ENCODE results near the gene ACSF2. TPM values are rescaled to one million over a fixed set of nuclear protein-coding genes. Genes with fewer than 3 reads are reported as not detected.

Gene ACSF2
- total and polyA plus RNA-seq, 2 of the 13 experiments (the other 11 are each of a cell fraction or from before 2014, with no cell fraction given), result 87.3 to 109 TPM

GRCh38 chr17:50468304-50469207 lies 42.5 kb downstream of the ACSF2 start, which contains the start of gene CHAD:
CHAD (minus strand) TSS chr17:50468880; CDS start chr17:50468813, 67 bp downstream.
- 97% methylated on average over 70 of the region's 71 CpGs for WGBS (ENCODE audit: low lambda C conversion rate)
- H2AFZ ChIP-seq (ENCODE audit: low read length), result no peak within 1 kb of the TSS
- POLR2A ChIA-PET, result interaction anchor here (1.3 kb wide), 1 partner anchor 10 kb away, joined by 6 read pairs; no protein-coding TSS in a partner anchor
- CTCF ChIA-PET (ENCODE audit: low intra/inter-chr PET ratio, low total read pairs), result no interaction called here
- TF ChIP-seq ZNF773 (CRISPR knock-in tag; IDR thresholded peaks at IDR 0.05; ENCODE audit: borderline replicate concordance), result no peak
- TF ChIP-seq AGO2 (optimal IDR thresholded peaks at IDR 0.05; ENCODE audit: low read depth, low read length), result peak; percentile 64
- TF ChIP-seq ZFP91 (CRISPR knock-in tag; IDR thresholded peaks at IDR 0.05; ENCODE audit: borderline replicate concordance), result 0 out of 2 replicates have a peak, but pooled peaks have one; percentile 39
- DNase-seq (ENCODE audit: low spot score), result no peak
- H3K9me3 ChIP-seq (ENCODE audit: low read length), result no peaks in the 10 kb centered on the region
- BruUV-seq (replicated peaks), result no TSS peak
- no peak for FAIRE-seq
- H3K4me1 ChIP-seq (ENCODE audit: insufficient read depth, low read length), result no peaks in the 10 kb centered on the region
- no peak within 1 kb of the TSS for H3K27ac ChIP-seq (ENCODE audit: extremely low read length, insufficient read depth, low read length)
- no peak within 1 kb of the TSS for H3K9ac ChIP-seq (ENCODE audit: insufficient read depth, low read depth, low read length)
- no peak within 1 kb of the TSS for H3K4me2 ChIP-seq (ENCODE audit: low read depth, low read length)
- H4K20me1 ChIP-seq (ENCODE audit: insufficient read depth, low read length), result no peaks in the 10 kb centered on the region
- H3K27me3 ChIP-seq (ENCODE audit: control insufficient read depth in 1 of 2, insufficient read depth in 2 of 2, low read length in 2 of 2), result no peaks in the 10 kb centered on the region
- H3K4me3 ChIP-seq (replicated peaks in 1 of 3; ENCODE audit: insufficient read depth in 1 of 3, low read depth in 2 of 3, low read length in 3 of 3), result no peak within 1 kb of the TSS
- peaks cover 16 to 17% of the 10 kb centered on the region in 2 experiments; a peak in 4 of 5 replicates for H3K36me3 ChIP-seq (replicated peaks in 1 of 2; ENCODE audit: control insufficient read depth in 1 of 2, insufficient read depth in 2 of 2, low read length in 2 of 2)
- no peak for ATAC-seq
- H3K79me2 ChIP-seq (ENCODE audit: insufficient read depth, low read length), result no peaks in the 10 kb centered on the region
- in situ Hi-C loops (cut with HindIII; ENCODE audit: extremely low pct_ligation_motif_present, low pct_unique_long_range_greater_than_20kb), result no loop called here
- intact Hi-C loops (cut with micrococcal nuclease; ENCODE audit: unreplicated experiment), result no loop called here

- DNase-seq (ENCODE audit: low spot score) (no peak), ATAC-seq (no peak), FAIRE-seq (no peak)
- no peaks in the 10 kb centered on the region for H3K4me1 ChIP-seq (ENCODE audit: insufficient read depth, low read length)
- no peaks in the 10 kb centered on the region for H4K20me1 ChIP-seq (ENCODE audit: insufficient read depth, low read length)
- H3K9me3 ChIP-seq (ENCODE audit: low read length), result no peaks in the 10 kb centered on the region
- no peak overlapping the region for H3K9ac ChIP-seq (ENCODE audit: insufficient read depth, low read depth, low read length)
- 95% methylated on average over 30 of the region's 37 CpGs for WGBS (ENCODE audit: low lambda C conversion rate)
- H3K4me2 ChIP-seq (ENCODE audit: low read depth, low read length), result no peak overlapping the region
- in situ Hi-C loops (cut with HindIII; ENCODE audit: extremely low pct_ligation_motif_present, low pct_unique_long_range_greater_than_20kb) (no loop called here), intact Hi-C loops (cut with micrococcal nuclease; ENCODE audit: unreplicated experiment) (no loop called here)
- H3K4me3 ChIP-seq (replicated peaks in 1 of 3; ENCODE audit: insufficient read depth in 1 of 3, low read depth in 2 of 3, low read length in 3 of 3), result no peak overlapping the region
- H3K79me2 ChIP-seq (ENCODE audit: insufficient read depth, low read length), result no peaks in the 10 kb centered on the region
- peaks cover 21 to 23% of the 10 kb centered on the region in 2 experiments; a peak in 4 of 5 replicates for H3K36me3 ChIP-seq (replicated peaks in 1 of 2; ENCODE audit: control insufficient read depth in 1 of 2, insufficient read depth in 2 of 2, low read length in 2 of 2)
- BruUV-seq (replicated peaks), result no TSS peak
- ChIA-PET CTCF (ENCODE audit: low intra/inter-chr PET ratio, low total read pairs) (no interaction called here), POLR2A (no interaction called here)
- no peaks in the 10 kb centered on the region for H3K27me3 ChIP-seq (ENCODE audit: control insufficient read depth in 1 of 2, insufficient read depth in 2 of 2, low read length in 2 of 2)
- H3K27ac ChIP-seq (ENCODE audit: extremely low read length, insufficient read depth, low read length), result no peak overlapping the region
- TF ChIP-seq CENPBD1 (CRISPR knock-in tag; IDR thresholded peaks at IDR 0.05; ENCODE audit: borderline replicate concordance, low read depth), result no peak
- TF ChIP-seq ZNF740 (CRISPR knock-in tag; IDR thresholded peaks at IDR 0.05), result no peak
- no peak overlapping the region for H2AFZ ChIP-seq (ENCODE audit: low read length)
Measured at GRCh38 chr17:50469208-50469605, 43.2 kb downstream of the ACSF2 start.

Data from HepG2 (cell line).